HK-2 (cell line): ENCODE measurements around the gene CBFA2T3.
"Not testable (repeated sequence)": the region's sequence is repeated elsewhere in the genome, so short reads cannot be mapped to it uniquely, and the experiment has no call there.

Experiments
- DNase-seq: peaks from one replicate; pipeline ENCODE4 v3.0.0-alpha.2; 2018; ENCODE audit not compliant: unreplicated experiment

Gene CBFA2T3

GRCh38 chr16:88909431-88910210 is 67.4 kb downstream of the CBFA2T3 start:
- no peak for DNase-seq

GRCh38 chr16:88908307-88908706 is 68.7 kb downstream of the CBFA2T3 start:
- no peak for DNase-seq

GRCh38 chr16:88907768-88908167 is 69.2 kb downstream of the CBFA2T3 start:
- peak; percentile 66 for DNase-seq

- no peak for DNase-seq
Measured at GRCh38 chr16:88906535-88907105, 70.4 kb downstream of the CBFA2T3 start.

- no peak for DNase-seq
Measured at GRCh38 chr16:88906020-88906419, 71.0 kb downstream of the CBFA2T3 start.

GRCh38 chr16:88905563-88905962 is 71.4 kb downstream of the CBFA2T3 start:
- no peak for DNase-seq

GRCh38 chr16:88904676-88905365 is 72.2 kb downstream of the CBFA2T3 start:
- DNase-seq, result no peak

- no peak for DNase-seq
Measured at GRCh38 chr16:88903267-88903666, 73.7 kb downstream of the CBFA2T3 start.

GRCh38 chr16:88902744-88903143 is 74.3 kb downstream of the CBFA2T3 start:
- no peak for DNase-seq

GRCh38 chr16:88901718-88902337 is 75.2 kb downstream of the CBFA2T3 start:
- no peak for DNase-seq

GRCh38 chr16:88900662-88901052 is 76.3 kb downstream of the CBFA2T3 start:
- DNase-seq, result no peak

GRCh38 chr16:88899901-88900661 is 76.9 kb downstream of the CBFA2T3 start:
- DNase-seq, result no peak

- DNase-seq, result no peak
Measured at GRCh38 chr16:88897696-88898425, 79.1 kb downstream of the CBFA2T3 start.

GRCh38 chr16:88896238-88897070 is 80.6 kb downstream of the CBFA2T3 start:
- DNase-seq, result no peak

GRCh38 chr16:88895335-88895734 is 81.7 kb downstream of the CBFA2T3 start:
- no peak for DNase-seq

GRCh38 chr16:88894681-88895300 is 82.2 kb downstream of the CBFA2T3 start:
- DNase-seq, result no peak

GRCh38 chr16:88894266-88894665 is 82.7 kb downstream of the CBFA2T3 start:
- not testable (repeated sequence) for DNase-seq

GRCh38 chr16:88893127-88893968 is 83.7 kb downstream of the CBFA2T3 start:
- DNase-seq, result no peak

- DNase-seq, result no peak
Measured at GRCh38 chr16:88892065-88892464, 84.9 kb downstream of the CBFA2T3 start.
